Measurements from ENCODE around the gene INPP5K.

DNA sequence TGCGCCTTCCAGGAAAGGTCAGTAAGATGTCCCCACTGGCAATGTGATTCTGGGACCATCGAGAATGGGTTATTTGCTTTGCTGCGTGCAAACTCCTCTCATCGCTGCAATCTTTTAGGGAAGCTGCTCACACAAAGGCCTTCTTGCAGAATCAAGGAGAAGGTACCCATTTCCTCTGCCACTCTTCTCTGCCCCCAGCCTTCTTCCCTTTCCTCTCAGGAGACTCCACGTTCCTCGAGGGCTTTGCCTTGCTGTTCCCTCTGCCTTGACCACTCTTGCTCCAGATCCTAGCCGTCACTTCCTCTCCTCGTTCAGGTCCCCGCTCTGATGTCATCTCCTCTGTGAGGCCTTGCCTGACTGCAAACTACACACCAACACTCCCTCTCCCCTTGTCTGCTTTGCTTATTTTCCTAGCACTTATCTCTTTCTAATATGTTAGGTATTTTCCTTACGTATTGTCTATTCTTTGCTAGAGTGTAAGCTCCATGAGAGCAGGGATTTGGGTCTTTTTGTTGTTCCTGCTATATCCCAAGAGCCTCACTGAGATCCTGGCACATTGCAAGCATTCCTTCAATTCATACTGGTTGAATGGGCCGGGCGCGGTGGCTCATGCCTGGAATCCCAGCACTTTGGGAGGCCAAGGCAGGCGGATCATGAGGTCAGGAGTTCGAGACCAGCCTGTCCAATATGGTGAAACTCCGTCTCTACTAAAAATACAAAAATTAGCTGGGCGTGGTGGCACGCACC lies 55.0 kb downstream of the INPP5K start:
- TF ChIP-seq, protein P1, sequence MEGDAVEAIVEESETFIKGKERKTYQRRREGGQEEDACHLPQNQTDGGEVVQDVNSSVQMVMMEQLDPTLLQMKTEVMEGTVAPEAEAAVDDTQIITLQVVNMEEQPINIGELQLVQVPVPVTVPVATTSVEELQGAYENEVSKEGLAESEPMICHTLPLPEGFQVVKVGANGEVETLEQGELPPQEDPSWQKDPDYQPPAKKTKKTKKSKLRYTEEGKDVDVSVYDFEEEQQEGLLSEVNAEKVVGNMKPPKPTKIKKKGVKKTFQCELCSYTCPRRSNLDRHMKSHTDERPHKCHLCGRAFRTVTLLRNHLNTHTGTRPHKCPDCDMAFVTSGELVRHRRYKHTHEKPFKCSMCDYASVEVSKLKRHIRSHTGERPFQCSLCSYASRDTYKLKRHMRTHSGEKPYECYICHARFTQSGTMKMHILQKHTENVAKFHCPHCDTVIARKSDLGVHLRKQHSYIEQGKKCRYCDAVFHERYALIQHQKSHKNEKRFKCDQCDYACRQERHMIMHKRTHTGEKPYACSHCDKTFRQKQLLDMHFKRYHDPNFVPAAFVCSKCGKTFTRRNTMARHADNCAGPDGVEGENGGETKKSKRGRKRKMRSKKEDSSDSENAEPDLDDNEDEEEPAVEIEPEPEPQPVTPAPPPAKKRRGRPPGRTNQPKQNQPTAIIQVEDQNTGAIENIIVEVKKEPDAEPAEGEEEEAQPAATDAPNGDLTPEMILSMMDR (IDR thresholded peaks at IDR 0.05), result no peak
- TF ChIP-seq POLR2A (IDR thresholded peaks at IDR 0.05), result no peak
